ENCODE data around the gene AIG1.
"Not testable (repeated sequence)": the region's sequence is repeated elsewhere in the genome, so short reads cannot be mapped to it uniquely, and the experiment has no call there.

The AIG1 gene

GRCh38 chr6:143333749-143334520 lies 273.2 kb downstream of the AIG1 start:
- H3K36me3 ChIP-seq, result no peaks in the 10 kb centered on the region
- no peaks in the 10 kb centered on the region for H3K27me3 ChIP-seq (ENCODE audit: insufficient read depth, low read depth, severe bottlenecking)
- no peak for DNase-seq
- no peaks in the 10 kb centered on the region for H3K9me3 ChIP-seq (ENCODE audit: severe bottlenecking)
- H3K4me3 ChIP-seq (ENCODE audit: low read depth, low read length), result no peak overlapping the region
- no peak for TF ChIP-seq CTCF (IDR thresholded peaks at IDR 0.05; ENCODE audit: low read depth, low read length)
- H3K27ac ChIP-seq, result no peak overlapping the region

- H3K27ac ChIP-seq, result no peak overlapping the region
- H3K9me3 ChIP-seq (ENCODE audit: severe bottlenecking), result no peaks in the 10 kb centered on the region
- no peaks in the 10 kb centered on the region for H3K27me3 ChIP-seq (ENCODE audit: insufficient read depth, low read depth, severe bottlenecking)
- TF ChIP-seq CTCF (IDR thresholded peaks at IDR 0.05; ENCODE audit: low read depth, low read length), result no peak
- DNase-seq, result no peak
- H3K36me3 ChIP-seq, result no peaks in the 10 kb centered on the region
- H3K4me3 ChIP-seq (ENCODE audit: low read depth, low read length), result no peak overlapping the region
Observed at GRCh38 chr6:143335865-143336264, 275.2 kb downstream of the AIG1 start.

- Histone ChIP-seq H3K27ac (no peak overlapping the region), H3K27me3 (ENCODE audit: insufficient read depth, low read depth, severe bottlenecking) (no peaks in the 10 kb centered on the region), H3K36me3 (no peaks in the 10 kb centered on the region), H3K4me3 (ENCODE audit: low read depth, low read length) (no peak overlapping the region), H3K9me3 (ENCODE audit: severe bottlenecking) (no peaks in the 10 kb centered on the region)
- no peak for DNase-seq
- TF ChIP-seq CTCF (IDR thresholded peaks at IDR 0.05; ENCODE audit: low read depth, low read length), result no peak
Observed at GRCh38 chr6:143336446-143337152, 275.9 kb downstream of the AIG1 start.

DNA sequence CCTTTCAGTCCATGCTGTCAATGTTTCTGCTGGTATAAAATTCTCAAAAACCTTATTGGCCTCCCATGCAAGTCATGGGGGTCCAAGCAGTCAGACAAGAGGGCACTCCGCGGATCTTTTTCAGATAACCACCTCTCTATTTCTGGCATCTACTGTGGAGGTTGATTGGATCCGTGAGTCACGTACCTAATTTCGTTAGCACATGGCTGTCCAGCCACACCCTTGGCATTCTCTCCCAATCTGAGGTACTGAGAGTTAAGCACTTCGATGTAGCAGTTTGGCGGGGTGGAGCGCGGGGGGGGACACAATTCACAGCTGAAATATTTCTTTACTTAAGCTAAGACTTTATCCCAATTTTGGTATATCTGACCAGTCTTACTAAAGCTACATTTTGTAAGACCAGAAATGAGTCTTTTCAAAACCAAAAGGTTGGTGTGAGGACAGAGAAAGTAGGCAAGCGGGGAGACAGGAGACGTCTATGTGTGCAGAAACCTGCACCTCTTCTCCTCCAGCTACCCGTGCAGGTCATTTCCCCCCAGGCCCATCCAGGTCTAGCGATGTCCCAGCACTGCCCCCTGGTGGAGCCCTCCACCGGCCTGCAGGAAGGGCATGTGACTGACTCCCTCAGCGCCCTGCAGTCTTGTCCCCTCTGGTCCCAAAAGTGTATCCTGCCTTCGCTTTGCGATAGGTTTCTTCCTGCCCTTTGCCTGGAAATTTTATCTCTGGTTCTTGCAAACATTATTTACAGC lies 276.7 kb downstream of the AIG1 start:
- Histone ChIP-seq H3K36me3 (no peaks in the 10 kb centered on the region), H3K9me3 (ENCODE audit: severe bottlenecking) (no peaks in the 10 kb centered on the region), H3K27me3 (ENCODE audit: insufficient read depth, low read depth, severe bottlenecking) (no peaks in the 10 kb centered on the region), H3K27ac (no peak overlapping the region), H3K4me3 (ENCODE audit: low read depth, low read length) (no peak overlapping the region)
- TF ChIP-seq CTCF (IDR thresholded peaks at IDR 0.05; ENCODE audit: low read depth, low read length), result peak; percentile 80
- peak; percentile 61 for DNase-seq

- Histone ChIP-seq H3K27ac (no peak overlapping the region), H3K4me3 (ENCODE audit: low read depth, low read length) (no peak overlapping the region), H3K36me3 (no peaks in the 10 kb centered on the region), H3K27me3 (ENCODE audit: insufficient read depth, low read depth, severe bottlenecking) (no peaks in the 10 kb centered on the region), H3K9me3 (ENCODE audit: severe bottlenecking) (no peaks in the 10 kb centered on the region)
- DNase-seq, result no peak
- TF ChIP-seq CTCF (IDR thresholded peaks at IDR 0.05; ENCODE audit: low read depth, low read length), result no peak
Observed at GRCh38 chr6:143339223-143339622, 278.5 kb downstream of the AIG1 start.

DNA sequence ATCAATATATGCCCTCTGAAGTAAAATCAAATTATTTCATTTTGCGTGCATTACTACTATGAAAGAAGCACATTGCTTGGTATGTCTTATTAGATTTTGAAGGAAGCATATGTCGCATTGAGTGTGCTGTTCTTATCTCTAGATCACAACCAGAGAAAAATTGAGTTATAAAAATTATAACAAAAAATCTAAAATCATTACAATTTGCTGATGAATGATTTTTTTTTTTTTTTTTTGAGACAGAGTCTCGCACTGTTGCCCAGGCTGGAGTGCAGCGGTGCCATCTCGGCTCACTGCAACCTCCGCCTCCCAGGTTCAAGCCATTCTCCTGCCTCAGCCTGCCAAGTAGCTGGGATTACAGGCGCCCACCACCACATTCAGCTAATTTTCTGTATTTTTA lies 284.8 kb downstream of the AIG1 start:
- H3K4me3 ChIP-seq (ENCODE audit: low read depth, low read length); H3K36me3 ChIP-seq; H3K27me3 ChIP-seq (ENCODE audit: insufficient read depth, low read depth, severe bottlenecking); DNase-seq; H3K9me3 ChIP-seq (ENCODE audit: severe bottlenecking); H3K27ac ChIP-seq: not testable (repeated sequence)

Data from WERI-Rb-1 (cell line).